Neural crest cell (in vitro differentiated cells): ENCODE results near the gene CRYBB2. TPM values are rescaled to one million over a fixed set of nuclear protein-coding genes. Genes with fewer than 3 reads are reported as not detected.

Experiments
- DNase-seq: peaks from one replicate; pipeline ENCODE4 v3.0.0; 2021; ENCODE audit warnings: low read depth, mixed read lengths, low spot score
- H3K27ac Mint-ChIP-seq: one replicate; pipeline ENCODE4 v1.8.0; 2021; ENCODE audit warnings: mild to moderate bottlenecking, mixed read lengths; ENCODE audit not compliant: unreplicated experiment
- H3K27me3 Mint-ChIP-seq: 2 replicates; pipeline ENCODE4 v1.8.0; 2021; ENCODE audit warnings: low read depth, mild to moderate bottlenecking, mixed read lengths
- H3K36me3 Mint-ChIP-seq: 2 replicates; pipeline ENCODE4 v1.8.0; 2021; ENCODE audit warnings: low read depth, mild to moderate bottlenecking, mixed read lengths
- H3K4me1 Mint-ChIP-seq: 2 replicates; pipeline ENCODE4 v1.8.0; 2021; ENCODE audit warnings: mixed read lengths
- H3K4me3 Mint-ChIP-seq: one replicate; pipeline ENCODE4 v1.8.0; 2021; ENCODE audit warnings: mild to moderate bottlenecking, mixed read lengths
- H3K9me3 Mint-ChIP-seq: 2 replicates; pipeline ENCODE4 v1.8.0; 2021; ENCODE audit warnings: mixed read lengths
- total RNA-seq: library from RNA; stranded (reverse); gene quantifications from 2 replicates; pipeline ENCODE4 v1.2.1, GENCODE V29; 2021
- TF ChIP-seq, protein P1 (sequence below): fragments of 200-600 bp; sonication (generic); conservative IDR thresholded peaks from 2 replicates; pipeline ENCODE4 v1.5.0; 2021; ENCODE audit warnings: antibody characterized with exemption, mild to moderate bottlenecking

The CRYBB2 gene
- total RNA-seq, 1 donor from 2014 or later = not detected

DNA sequence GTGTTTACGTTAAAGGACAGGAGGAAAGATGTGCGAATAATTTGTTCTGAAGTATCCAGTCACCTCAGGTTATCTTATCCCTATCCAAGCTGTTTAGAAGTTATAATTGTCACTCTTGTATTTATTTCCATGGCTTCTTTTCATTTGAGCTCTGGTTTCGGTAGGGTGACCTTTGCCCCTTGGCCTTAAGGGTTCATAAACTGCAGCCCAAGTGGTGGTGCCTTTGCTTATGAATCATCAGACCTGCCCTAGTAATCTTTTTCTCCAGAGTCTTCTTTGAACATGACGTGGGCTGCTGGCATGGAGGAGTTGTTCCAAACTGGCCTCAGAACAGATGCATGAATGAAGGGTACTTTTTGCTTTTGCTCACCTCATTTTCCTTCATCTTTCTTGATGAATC is 26.3 kb upstream of the CRYBB2 start:
- Mint-ChIP-seq H3K9me3 (no peaks in the 10 kb centered on the region), H3K36me3 (peaks cover 8% of the 10 kb centered on the region), H3K4me1 (peaks cover 8% of the 10 kb centered on the region), H3K27ac (no peak overlapping the region), H3K4me3 (no peak overlapping the region), H3K27me3 (no peaks in the 10 kb centered on the region)
- TF ChIP-seq, protein P1, sequence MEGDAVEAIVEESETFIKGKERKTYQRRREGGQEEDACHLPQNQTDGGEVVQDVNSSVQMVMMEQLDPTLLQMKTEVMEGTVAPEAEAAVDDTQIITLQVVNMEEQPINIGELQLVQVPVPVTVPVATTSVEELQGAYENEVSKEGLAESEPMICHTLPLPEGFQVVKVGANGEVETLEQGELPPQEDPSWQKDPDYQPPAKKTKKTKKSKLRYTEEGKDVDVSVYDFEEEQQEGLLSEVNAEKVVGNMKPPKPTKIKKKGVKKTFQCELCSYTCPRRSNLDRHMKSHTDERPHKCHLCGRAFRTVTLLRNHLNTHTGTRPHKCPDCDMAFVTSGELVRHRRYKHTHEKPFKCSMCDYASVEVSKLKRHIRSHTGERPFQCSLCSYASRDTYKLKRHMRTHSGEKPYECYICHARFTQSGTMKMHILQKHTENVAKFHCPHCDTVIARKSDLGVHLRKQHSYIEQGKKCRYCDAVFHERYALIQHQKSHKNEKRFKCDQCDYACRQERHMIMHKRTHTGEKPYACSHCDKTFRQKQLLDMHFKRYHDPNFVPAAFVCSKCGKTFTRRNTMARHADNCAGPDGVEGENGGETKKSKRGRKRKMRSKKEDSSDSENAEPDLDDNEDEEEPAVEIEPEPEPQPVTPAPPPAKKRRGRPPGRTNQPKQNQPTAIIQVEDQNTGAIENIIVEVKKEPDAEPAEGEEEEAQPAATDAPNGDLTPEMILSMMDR = no peak
- DNase-seq = no peak

DNA sequence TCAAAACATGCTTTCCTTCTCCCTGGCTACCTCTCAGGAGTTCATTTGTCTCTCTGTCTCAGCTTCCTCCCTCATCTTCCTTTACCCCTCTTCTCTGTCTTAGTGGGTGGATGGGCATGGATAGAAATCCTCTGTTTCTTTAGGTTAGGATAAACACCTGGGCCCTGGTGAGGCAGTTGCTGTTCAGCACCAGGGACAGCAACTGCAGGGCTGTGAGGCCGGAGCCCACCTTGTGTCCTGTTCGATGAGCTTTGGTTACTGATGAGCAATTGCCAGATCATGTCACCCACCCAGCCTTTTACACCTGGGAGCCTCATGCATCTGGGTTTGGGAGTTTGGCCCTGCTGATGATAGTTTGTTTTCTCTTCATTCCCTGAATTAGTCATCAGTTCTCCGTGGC is 25.9 kb upstream of the CRYBB2 start:
- TF ChIP-seq, protein P1 = no peak
- H3K4me3 Mint-ChIP-seq = no peak overlapping the region
- H3K27me3 Mint-ChIP-seq = no peaks in the 10 kb centered on the region
- no peak overlapping the region for H3K27ac Mint-ChIP-seq
- H3K4me1 Mint-ChIP-seq = peaks cover 8% of the 10 kb centered on the region
- H3K36me3 Mint-ChIP-seq = peaks cover 7% of the 10 kb centered on the region
- DNase-seq = peak; percentile 7
- no peaks in the 10 kb centered on the region for H3K9me3 Mint-ChIP-seq

DNA sequence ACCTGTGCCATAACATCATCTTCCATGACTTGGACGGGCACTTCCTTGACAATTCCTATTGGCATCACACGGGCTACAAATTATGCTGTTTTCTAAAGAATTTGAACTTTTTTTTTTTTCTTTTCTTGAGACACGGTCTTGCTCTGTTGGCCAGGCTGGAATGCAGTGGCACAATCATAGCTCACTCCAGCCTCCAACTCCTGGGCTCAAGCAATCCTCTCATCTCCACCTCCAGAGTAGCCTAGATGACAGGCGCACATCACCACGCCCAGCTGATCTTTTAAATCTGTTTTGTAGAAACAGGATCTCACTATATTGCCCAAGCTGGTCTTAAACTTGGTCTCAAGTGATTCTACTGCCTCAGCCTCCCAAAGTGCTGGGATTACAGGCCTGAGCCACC is 23.1 kb upstream of the CRYBB2 start:
- no peaks in the 10 kb centered on the region for H3K9me3 Mint-ChIP-seq
- H3K36me3 Mint-ChIP-seq = peaks cover 2% of the 10 kb centered on the region
- no peaks in the 10 kb centered on the region for H3K27me3 Mint-ChIP-seq
- H3K4me3 Mint-ChIP-seq = no peak overlapping the region
- TF ChIP-seq, protein P1 = no peak
- no peak overlapping the region for H3K27ac Mint-ChIP-seq
- H3K4me1 Mint-ChIP-seq = peaks cover 14% of the 10 kb centered on the region
- no peak for DNase-seq

DNA sequence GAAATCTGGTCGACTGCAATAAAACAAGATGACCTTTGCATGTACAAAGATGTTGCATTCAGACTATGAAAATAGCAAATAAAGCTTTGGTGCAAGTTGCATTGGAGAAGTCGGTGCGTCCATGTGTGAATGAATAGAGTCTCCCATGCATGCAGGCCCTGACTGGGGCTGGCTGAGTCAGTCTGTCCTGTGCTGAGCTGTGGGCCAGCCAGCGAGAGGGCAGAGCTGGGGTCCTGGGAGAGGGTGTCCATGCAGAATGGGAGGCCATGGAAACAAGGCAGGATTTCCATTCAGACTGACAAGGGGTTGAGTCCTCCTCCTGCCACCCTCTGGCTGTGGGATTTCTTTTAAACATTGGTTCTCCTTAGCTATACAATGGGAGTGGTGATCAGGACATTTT is 22.1 kb upstream of the CRYBB2 start:
- TF ChIP-seq, protein P1 = no peak
- no peak for DNase-seq
- Mint-ChIP-seq H3K4me1 (peaks cover 17% of the 10 kb centered on the region), H3K4me3 (no peak overlapping the region), H3K9me3 (no peaks in the 10 kb centered on the region), H3K27me3 (no peaks in the 10 kb centered on the region), H3K27ac (peak overlapping the region; percentile 60), H3K36me3 (no peaks in the 10 kb centered on the region)

DNA sequence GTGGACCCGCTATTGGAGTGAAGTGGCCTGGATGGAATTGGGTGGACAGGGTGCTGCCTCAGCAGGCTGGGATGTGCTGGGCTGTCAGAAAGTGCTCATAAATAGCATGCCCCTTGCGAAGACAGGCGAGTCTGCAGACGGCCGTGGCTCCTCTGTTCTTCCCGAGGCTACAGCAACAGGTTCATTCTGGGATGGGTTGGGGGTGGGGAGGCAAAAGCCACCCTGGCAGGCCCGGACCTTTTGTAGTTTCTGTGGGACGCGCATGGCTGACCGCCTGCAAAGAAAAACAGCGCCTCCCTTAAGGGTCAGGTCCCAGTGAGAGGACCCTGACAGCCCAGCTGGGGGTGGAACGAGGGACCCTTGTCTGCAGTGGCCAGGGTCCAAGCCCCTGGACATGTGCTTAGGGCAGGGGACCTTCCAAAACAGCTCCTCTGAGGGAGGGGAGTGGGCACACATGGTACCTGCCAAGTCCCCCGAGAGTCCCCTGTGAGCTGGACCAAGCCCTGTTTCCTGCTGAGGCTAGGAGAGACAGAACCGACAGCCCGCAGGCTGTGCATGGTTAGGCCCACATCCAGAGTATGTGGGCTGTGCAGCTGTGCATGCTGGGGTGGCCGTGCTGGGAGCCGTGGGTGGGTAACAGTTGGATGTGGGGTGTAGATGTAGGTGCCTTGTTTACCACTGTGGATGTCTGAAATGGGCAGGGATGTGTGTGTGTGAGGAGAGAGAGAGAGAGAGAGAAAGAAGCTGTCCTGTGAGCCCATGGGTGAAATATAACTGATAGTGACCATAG is 19.5 kb upstream of the CRYBB2 start, which contains the start of gene CRYBB3:
CRYBB3 (plus strand) TSS at position 128 of the 790 bp plus-strand sequence. CDS start 1,539 bp downstream, outside the sequence.
- H3K9me3 Mint-ChIP-seq = no peaks in the 10 kb centered on the region
- no peak within 1 kb of the TSS for H3K4me3 Mint-ChIP-seq
- no peaks in the 10 kb centered on the region for H3K27me3 Mint-ChIP-seq
- no peak for DNase-seq
- TF ChIP-seq, protein P1 = no peak
- peaks cover 18% of the 10 kb centered on the region for H3K4me1 Mint-ChIP-seq
- no peaks in the 10 kb centered on the region for H3K36me3 Mint-ChIP-seq
- peak within 1 kb of the TSS; percentile 17 for H3K27ac Mint-ChIP-seq
